Activated CD8-positive, alpha-beta memory T cell treated with anti-CD3 and anti-CD28 coated beads for 48 hours (primary cell): ENCODE data around the gene ZSWIM2.
"Not testable (repeated sequence)": the region's sequence is repeated elsewhere in the genome, so short reads cannot be mapped to it uniquely, and the experiment has no call there.

ENCODE experiments used
- DNase-seq, 3 experiments: peaks; one replicate each; pipeline ENCODE4 v3.0.0-alpha.2; 2020; ENCODE audit warnings: low read depth in 2 of 3, low spot score in 2 of 3

ZSWIM2 gene, protein sequence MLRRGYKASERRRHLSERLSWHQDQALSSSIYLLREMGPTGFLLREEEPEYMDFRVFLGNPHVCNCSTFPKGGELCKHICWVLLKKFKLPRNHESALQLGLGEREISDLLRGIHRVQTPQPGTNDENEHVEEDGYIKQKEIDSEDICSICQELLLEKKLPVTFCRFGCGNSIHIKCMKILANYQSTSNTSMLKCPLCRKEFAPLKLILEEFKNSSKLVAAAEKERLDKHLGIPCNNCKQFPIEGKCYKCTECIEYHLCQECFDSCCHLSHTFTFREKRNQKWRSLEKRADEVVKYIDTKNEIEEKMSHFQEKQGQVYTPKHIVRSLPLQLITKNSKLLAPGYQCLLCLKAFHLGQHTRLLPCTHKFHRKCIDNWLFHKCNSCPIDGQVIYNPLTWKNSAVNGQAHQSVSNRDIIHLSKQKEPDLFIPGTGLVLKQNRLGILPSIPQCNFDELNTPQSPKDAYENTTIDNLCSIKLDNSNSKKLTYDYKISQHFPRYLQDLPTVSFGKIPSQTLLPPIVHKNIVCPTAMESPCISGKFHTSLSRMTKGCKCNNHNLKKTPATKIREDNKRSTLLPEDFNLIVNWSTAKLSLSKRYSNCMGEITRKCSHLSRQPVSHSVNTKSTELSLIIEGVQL

DNA sequence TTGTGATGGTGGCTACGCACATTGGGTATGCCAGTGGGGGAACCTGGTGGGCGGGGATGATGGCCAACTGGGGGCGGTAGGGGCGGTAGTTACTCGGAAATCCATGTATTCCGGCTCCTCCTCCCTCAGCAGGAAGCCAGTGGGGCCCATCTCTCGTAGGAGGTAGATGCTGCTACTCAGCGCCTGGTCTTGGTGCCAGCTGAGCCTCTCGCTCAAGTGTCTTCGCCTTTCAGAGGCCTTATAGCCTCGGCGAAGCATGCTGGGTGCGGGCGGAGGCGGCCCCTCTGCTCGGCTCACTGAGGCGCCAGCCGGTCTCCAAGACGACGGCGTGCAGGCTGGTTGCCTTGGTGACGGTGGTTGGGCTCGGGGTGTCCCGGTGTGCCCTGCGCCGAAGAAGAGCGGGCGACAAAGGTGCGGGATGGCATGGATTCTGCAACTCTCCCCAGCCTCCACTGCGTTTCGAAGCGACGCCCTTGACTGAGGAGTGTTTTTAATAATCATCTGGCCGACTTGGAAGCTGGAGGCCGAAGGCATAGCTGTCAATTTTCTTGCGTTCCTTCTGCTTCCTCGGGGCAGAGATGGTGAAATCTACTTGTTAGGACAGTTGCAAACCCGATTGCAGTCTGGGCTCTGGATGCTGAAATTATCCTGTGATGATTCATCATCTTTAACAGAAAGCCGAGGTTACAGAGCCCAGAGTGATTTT lies at the start of gene ZSWIM2:
Gene ZSWIM2, minus strand, starts transcription at position 298 of the 706 bp plus-strand sequence. Its CDS starts 40 bp downstream, at position 258.
- DNase-seq = peak in 1 of 3 experiments; percentile 0

DNA sequence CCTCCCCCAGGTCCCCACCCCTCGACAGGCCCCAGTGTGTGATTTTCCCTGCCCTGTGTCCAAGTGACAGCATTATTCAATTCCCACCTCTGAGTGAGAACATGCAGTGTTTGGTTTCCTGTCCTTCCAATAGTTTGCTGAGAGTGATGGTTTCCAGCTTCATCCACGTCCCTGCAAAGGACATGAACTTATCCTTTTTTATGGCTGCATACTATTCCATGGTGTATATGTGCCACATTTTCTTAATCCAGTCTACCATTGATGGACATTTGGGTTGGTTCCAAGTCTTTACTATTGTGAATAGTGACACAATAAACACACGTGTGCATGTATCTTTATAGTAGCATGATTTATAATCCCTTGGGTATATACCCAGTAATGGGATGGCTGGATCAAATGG lies 47.2 kb upstream of the ZSWIM2 start:
- not testable (repeated sequence) for DNase-seq

DNA sequence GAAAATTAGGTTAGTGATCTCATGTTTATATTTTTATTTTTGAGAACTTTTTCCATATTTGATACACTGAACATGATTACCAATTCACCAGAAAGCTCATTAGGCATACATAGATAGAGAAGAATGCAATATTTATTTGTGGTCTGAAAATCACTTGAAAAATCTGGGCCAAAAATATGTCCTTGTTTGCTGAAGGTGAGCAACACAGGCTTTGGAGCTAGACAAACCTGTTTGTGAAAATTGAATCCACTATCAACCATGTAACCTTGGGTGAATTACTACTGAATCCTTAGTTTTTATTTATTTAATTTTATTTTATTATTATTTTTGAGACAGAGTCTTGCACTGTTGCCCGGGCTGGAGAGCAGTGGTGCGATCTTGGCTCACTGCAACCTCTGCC lies 46.5 kb upstream of the ZSWIM2 start:
- DNase-seq = no peak

DNA sequence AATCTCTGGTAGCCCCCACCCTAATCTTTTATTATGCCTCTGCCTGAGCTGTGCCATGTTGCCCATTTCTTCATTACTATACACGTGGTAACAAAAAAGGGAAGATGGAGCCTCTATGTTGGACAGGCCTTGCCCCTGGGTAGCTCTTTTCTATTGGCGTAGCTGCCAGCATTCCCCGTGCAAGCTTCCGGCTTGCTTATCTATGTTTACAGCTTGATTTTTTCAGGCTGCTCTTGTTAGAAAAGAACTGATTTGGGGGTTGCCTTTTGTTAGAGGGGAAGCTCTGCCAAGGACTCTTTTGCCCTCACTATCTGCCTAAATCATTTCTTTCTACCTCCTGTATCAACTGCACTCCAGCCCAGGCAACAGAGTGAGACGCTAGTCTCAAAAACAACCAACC lies 45.5 kb upstream of the ZSWIM2 start:
- no peak for DNase-seq

DNA sequence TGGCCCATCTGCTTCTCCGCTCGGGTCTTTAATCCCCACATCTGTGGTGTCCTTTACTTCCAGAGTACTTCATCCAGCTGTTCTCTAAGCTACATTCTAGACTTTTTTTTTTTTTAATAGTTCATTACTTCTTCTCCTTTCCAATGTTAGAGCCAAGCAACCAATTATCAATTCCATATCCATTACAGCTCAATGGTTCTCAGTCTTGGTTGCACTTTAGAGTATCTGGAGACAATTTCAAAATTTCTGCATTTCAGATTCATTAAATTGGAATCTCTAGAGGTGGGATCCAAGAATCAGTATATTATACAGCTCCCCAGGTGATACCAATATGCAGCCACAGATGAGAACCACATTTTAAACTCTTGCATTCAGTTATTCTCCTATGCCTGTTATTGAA lies 43.9 kb upstream of the ZSWIM2 start:
- DNase-seq = no peak

DNA sequence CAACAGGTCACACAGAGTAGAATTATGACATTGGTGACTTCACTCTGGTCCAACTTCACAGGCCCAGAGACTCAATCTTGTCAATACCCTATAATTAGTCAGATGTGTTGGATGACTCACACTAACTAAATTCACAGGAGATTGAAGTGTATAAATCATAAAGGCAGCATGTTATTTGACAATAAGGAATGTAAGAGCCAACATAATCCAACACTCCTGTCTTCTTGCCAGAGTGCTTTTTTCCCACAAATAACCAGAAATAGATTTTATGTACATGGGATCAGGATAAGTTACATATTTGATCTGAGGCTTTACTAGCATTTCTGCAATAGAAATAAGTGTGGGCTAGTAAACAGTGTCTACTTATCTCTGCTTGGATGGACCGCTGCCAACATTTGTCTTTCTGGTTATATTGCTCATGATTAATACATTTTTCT lies 42.2 kb upstream of the ZSWIM2 start:
- no peak for DNase-seq

DNA sequence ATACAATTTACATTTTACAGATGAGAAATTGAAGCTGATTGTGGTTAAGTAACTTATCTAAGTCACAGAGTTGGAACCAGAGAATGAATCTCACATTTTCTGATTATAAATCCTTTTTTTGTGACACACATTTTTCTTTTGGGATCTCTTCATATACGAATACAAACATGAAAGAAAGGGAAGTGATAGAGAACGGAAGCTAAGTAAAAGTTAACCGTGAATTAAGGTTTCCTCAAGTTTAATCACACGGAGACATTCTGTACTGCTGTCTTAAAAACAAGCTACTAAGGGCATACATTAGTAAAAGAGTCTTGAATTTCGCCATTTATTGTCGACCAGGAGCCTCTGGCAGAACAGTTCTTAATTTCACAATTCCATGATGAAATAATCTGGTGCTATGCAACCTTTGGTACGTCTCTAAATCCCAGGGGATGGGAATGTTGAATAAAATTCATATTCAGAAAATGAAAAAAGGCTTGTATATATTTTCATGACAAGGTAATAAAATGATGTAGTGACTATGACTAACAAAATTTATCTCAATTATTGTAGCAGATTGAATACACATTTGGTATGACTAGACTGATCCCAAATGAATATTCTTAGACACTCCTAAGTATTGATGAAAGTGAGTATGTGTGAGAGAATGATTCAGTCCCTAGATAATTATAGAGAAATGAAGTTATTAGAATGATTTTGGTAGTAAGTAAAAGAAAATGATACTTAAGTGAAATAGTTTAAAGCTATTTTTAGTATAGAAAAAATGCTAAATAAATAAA lies 40.3 kb upstream of the ZSWIM2 start:
- DNase-seq = no peak

DNA sequence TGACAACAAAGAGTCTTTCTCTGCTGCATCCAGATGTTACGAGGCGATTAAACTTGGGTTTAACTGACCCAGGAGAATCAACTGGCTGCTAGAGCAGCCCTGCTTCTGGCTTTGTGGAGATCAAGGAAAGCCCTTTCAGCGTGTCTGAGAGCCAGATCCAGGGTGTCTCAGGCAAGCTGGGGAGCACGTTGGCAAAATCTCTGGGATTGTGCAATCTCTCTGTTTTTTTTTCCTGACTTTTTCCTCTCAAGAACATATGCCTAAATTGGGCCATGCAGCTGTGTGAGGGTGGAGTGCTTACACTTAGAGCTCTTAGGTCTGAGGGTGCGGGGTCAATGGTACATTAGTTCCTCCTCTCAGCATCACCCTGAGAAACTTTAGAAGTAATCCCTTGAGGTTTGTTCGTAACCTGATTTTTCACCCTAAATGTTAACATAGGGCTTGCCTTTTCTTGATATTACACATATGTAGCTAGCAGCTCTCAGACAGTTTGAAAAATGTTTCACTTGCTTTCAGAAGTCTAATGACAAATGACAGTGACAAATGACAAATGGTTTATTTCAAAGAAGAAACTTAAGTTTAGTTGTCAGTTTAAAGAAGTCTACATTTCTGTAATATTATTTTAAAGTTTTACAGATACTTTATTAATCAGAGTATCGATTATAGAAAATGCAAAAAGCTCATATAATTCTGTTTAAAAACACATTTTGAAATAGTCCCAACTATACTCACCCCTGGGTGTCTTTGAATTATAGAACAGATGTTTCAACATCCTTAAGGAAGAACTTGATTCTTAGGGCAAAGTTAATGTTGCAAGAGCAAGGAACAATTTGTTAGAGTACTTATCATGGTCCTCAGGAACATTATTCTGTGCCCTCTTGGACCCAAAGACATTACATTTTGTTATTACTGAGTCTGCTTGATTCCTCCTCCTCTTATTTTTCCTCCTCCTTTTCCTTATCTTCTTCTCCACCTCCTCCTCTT lies 38.4 kb upstream of the ZSWIM2 start:
- no peak for DNase-seq

DNA sequence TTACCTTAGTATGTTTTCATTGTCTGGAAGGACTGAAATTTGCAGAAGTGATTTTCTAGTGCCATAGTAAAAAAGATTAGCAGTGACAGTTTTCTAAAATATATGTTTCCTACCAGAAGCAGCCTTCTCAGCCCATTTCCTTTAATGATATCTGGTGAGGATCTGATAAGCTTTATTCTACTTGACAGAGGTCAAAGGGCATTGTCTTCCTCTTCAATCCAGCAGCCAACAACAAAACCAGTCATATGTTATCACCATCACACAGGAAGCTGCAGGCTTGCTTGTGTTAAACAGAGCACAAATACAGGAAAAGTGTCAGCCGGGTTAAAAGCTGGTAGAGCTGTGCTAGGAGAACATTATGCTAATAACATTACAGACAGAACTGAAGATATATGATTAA lies 35.6 kb upstream of the ZSWIM2 start:
- DNase-seq = no peak

DNA sequence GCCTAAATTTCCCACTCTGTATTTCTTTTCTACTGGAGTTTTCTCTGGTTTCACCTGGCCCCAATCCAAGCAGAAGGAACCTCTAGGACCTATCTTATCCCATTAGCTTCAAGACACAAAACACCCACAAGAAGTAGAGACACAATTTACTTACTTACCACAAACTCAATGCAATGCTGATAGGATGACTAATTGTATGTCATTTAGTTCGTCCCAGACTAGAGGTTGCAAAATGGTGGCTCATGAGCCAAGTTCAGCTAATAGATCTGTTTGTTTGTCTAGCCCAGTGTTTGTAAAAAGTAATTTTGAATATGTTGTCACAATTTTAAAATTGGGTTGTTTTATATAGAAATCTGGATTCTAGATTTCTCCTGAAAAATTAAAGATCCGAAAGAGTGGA lies 34.7 kb upstream of the ZSWIM2 start:
- DNase-seq = no peak

DNA sequence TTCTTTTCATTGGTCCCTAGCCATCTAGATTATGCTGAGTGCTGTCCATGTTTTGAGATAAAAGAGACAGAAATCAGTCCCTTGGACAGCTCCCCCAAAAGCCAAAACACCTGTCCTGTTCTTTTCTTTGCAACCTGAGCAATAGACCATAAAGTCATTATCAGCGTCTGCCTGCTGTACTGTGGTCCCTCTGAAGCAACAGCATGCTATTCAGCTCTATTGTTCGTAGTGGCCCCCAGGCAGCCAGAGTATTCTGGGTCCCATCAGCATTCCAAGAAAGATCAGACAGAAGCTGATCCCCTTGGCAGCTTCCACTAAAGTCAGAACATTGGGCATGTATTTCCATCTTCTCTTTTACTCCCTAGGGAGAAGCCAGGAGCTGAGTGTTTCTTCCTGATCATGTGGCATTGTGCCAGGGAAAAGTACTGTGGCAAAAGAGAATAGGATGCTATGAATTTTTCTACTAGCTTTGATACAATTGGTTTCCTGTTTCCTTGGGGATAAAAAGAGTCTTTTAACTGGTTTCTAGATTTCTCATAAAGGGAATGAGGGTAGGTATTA lies 33.6 kb upstream of the ZSWIM2 start:
- DNase-seq = no peak

DNA sequence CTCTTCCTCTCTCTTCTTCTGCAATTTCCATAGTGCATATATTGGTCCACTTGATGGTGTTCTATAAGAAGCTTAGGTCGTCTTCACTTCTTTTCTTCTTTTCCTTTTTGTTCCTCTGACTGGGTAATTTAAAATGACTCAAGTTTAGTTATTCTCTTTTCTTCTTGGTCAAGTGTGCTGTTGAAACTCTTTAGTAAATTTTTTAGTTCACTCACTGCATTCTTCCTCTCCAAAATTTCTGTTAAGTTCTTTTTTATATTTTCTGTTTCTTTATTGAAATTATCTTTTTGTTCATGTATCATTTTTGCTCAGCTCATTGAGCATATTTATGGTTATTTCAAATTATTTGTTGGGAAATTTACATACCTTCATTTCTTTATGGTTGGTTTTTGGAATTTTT lies 32.7 kb upstream of the ZSWIM2 start:
- no peak for DNase-seq

DNA sequence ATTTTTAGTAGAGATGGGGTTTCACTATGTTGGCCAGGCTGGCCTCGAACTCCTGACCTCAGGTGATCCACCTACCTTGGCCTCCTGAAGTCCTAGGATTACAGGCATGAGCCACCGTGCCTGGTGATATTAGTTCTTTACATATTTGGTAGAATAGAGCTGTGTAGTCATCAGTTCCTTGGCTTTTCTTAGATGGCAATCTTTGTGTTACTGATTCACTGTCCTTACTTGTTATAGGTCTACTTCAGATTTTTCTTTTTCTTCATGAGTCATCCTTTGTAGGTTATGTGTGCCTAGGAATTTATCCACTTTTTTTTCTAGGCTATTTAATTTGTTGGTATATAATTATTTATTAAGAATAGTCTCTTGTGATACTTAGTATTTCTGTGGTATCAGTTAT lies 30.3 kb upstream of the ZSWIM2 start:
- no peak for DNase-seq

DNA sequence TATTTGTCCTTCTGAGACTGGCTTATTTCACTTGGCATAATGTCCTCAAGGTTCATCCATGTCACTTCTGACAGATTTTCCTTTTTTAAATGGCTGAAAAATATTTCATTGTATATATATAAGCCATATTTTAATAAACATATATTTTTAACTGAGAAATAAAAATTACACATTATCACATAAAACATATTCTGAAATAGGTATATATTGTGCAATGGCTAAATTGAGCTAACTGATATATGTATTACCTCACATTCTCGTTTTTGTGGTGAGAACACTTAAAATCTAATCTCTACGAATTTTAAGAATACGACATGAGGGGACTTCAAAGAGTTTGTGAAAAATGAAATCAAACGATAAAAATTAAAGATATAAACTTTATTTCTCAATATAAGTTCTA lies 25.7 kb upstream of the ZSWIM2 start:
- no peak for DNase-seq

DNA sequence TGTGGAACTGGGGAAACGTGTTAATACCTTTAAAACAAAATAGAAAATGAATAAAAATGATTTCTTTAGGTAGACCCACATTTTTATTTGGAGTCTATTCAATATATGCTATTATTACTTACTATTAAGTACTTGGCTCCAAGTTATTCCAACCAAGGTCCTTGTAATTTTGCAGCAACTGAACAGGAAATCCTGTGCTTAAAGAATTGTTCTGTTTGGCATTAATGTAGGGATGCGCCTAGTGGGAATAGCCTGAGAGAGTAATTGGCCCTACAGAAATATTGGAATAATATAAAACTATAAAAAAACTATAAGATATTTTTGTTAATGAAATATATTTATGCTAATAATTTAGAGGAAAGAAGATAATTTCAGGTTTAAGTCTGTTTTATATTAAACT lies 22.9 kb upstream of the ZSWIM2 start:
- DNase-seq = no peak

DNA sequence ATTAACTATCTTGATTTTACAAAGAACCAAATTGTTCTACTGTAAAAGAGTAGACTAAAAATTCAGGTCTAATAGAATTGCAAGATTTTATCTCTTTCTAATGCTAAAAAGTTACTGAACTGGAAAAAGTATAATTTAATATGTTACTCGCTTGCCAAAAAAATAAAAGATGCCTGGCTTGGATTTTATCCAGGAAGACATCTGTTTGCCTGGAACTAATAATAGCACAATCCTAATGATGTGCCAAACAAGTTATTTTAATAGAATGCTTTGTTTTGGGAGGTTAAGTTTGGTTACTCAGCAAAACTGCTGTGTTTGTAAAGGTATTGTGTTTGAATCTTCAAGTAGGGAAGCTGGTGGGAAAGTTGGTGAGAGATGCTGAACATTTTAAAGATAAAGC lies 19.4 kb upstream of the ZSWIM2 start:
- no peak for DNase-seq

DNA sequence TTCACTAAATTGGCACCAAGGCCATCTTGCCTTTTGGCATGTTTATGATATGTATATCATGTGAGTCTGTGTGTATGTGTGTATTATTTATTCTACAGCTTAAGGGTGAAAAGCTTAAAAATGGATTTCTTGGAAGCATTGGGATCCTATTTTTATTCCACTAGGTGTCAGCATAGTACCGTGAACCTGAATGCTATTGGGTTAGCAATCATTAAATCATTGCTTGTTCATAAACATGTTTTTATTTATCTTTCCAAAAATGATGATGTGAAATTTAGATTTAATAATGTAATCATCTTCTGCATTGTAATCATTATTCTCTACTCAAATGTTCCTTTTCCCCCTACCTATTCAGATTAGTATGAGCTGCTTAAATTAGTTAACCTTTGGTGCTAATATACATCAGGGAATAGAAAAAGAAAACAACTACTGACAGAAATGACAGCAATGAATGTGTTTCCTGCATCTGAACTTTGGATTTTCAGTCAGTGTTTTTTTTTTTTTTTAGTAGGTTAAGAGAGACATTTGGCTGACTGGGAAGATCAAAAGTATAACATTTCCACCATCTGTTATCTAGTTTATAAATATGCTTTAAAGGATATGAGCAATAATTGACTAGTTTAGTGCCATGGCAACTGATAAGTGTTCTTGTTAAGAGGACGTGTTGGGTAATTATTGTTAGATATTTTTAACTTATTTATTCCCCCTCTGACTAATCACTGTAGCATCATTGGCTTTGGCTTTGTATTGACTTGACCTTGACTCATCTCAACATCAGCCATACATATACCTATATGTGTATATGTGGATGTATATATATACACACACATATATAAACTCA lies 14.1 kb upstream of the ZSWIM2 start:
- no peak for DNase-seq

DNA sequence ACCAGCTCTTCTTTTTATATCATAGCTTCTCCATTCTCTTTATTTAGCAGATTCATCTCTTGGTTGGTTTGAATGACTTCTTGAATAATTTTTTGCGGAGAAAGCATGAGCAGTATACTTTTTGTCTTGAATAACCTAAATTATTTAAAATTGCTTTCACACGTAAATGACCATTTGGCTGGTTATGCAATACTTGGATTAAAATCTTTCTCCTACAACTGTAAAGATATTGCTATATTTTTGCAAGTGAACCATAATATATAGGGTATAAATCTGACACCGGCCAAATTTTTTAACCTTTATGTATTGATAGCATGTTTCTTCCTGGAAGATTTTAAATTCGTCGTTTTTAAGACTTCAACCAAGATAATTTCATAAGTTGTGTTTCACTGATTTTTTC lies 6.2 kb upstream of the ZSWIM2 start:
- no peak for DNase-seq

DNA sequence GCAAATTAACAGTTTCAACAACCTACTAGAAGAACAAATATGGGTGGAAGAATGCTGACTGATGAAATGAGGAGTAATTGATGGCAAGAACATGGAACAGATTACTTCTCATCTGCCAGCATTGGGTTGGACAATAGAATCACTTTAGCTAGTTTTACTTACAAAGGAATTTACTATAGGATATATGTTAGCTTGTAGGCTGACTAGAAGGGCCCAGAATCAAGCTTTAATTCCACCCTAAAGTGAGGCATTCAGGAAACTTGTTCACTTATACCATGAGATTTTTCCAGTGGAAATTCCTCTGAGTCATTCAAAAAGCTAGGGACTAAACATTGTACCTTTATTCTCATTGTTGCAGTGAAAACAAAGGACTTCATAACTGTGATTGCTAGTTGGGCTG lies 5.0 kb upstream of the ZSWIM2 start:
- DNase-seq = no peak
